K562 (cell line): ENCODE results near the gene FEM1B. TPM values are rescaled to one million over a fixed set of nuclear protein-coding genes. Genes with fewer than 3 reads are reported as not detected.

Source experiments
- ATAC-seq: fragments of 200-7000 bp; cut with Tn5 transposase; 3 replicates; pipeline ENCODE4 v1.9.1; 2020; ENCODE audit warnings: moderate library complexity
- BruUV-seq: library from RNA; stranded (reverse); fragments of 400-500 nt; replicated peaks from 2 replicates; lab custom pipeline; 2021; lab: Mats Ljungman, UMichigan
- CTCF ChIA-PET: fragments of 300-600 bp; formaldehyde crosslinking; extraction: SDS; loops from one replicate; lab custom pipeline; 2021; ENCODE audit warnings: low intra/inter-chr PET ratio; lab: Yijun Ruan, JAX
- POLR2A ChIA-PET: fragments of 300-600, 350-650 bp; sonication (Branson Sonifier 250); formaldehyde crosslinking; extraction: SDS; loops from one replicate; lab custom pipeline; 2021; ENCODE audit warnings: antibody characterized with exemption, inconsistent platforms; lab: Yijun Ruan, JAX
- DNase-seq, 4 experiments: peaks; one replicate each; pipeline versions ENCODE4 v3.0.0 to v3.0.0-alpha.2; 2011 to 2018; ENCODE audit warnings: low spot score in 3 of 4, mixed read lengths in 3 of 4; ENCODE audit errors: extremely low read depth in 1 of 4
- FAIRE-seq: peaks from 2 replicates; lab custom pipeline; 2011; peaks lifted over from hg19 to GRCh38; lab: Jason Lieb, UNC
- H2AFZ ChIP-seq: 2 replicates; pipeline ENCODE4 v1.6.0; 2011; ENCODE audit warnings: low read depth, low read length, control low read depth, inconsistent platforms
- H3K27ac ChIP-seq: fragments of 200-600 bp; 3 replicates; pipeline ENCODE4 v1.8.0; 2011; ENCODE audit warnings: low read depth, mild to moderate bottlenecking, control low read depth, inconsistent platforms, low read length, moderate library complexity, mixed read lengths; ENCODE audit errors: extremely low read depth
- H3K27me3 ChIP-seq, 2 experiments: fragments of 300-600 bp in 1 of 2; 2 replicates in 1 of 2; 3 replicates in 1 of 2; pipeline versions ENCODE4 v1.6.0 to v1.8.0; 2011; ENCODE audit warnings: inconsistent platforms in 2 of 2, low read length in 2 of 2, mild to moderate bottlenecking in 1 of 2, mixed read lengths in 1 of 2, moderate library complexity in 1 of 2; ENCODE audit not compliant: control insufficient read depth in 2 of 2, insufficient read depth in 2 of 2
- H3K36me3 ChIP-seq: fragments of 300-600 bp; 3 replicates; pipeline ENCODE4 v1.8.0; 2011; ENCODE audit warnings: mild to moderate bottlenecking, low read length, inconsistent platforms; ENCODE audit not compliant: control insufficient read depth, insufficient read depth
- H3K4me1 ChIP-seq, 2 experiments: fragments of 200-600 bp in 1 of 2; replicated peaks in 1 of 2; 2 replicates in 1 of 2; 3 replicates in 1 of 2; pipeline versions ENCODE4 v1.5.1 to v1.8.0; 2011; ENCODE audit warnings: inconsistent platforms in 2 of 2, low read length in 2 of 2, mild to moderate bottlenecking in 1 of 2, mixed read lengths in 1 of 2, moderate library complexity in 1 of 2; ENCODE audit not compliant: control insufficient read depth in 2 of 2, insufficient read depth in 2 of 2
- H3K4me2 ChIP-seq: 2 replicates; pipeline ENCODE4 v1.6.1; 2011; ENCODE audit warnings: low read length, control low read depth, inconsistent platforms, mixed read lengths; ENCODE audit not compliant: insufficient read depth
- H3K4me3 ChIP-seq: fragments of 200-600 bp; sonication (generic), shearing (Covaris generic); 2 replicates; pipeline ENCODE4 v1.5.1; 2016; ENCODE audit warnings: control low read depth, inconsistent platforms
- H3K79me2 ChIP-seq: fragments of 200-600 bp; 3 replicates; pipeline ENCODE4 v1.8.0; 2011; ENCODE audit warnings: low read length, inconsistent platforms; ENCODE audit not compliant: control insufficient read depth, insufficient read depth
- H3K9ac ChIP-seq, 2 experiments: 2 replicates each; pipeline versions ENCODE4 v1.6.0 to v1.6.1; 2011; ENCODE audit warnings: low read depth in 2 of 2, low read length in 2 of 2, control low read depth in 1 of 2, inconsistent platforms in 1 of 2, mild to moderate bottlenecking in 1 of 2, mixed read lengths in 1 of 2; ENCODE audit not compliant: insufficient read depth in 1 of 2
- H3K9me1 ChIP-seq: one replicate; pipeline ENCODE4 v1.6.0; 2011; ENCODE audit warnings: inconsistent platforms, mild to moderate bottlenecking, low read length, moderate library complexity; ENCODE audit not compliant: control insufficient read depth, insufficient read depth
- H3K9me3 ChIP-seq: replicated peaks from 2 replicates; pipeline ENCODE4 v1.5.1; 2011; ENCODE audit warnings: low read depth, low read length, inconsistent platforms; ENCODE audit not compliant: control insufficient read depth, insufficient read depth
- H4K20me1 ChIP-seq: replicated peaks from 2 replicates; pipeline ENCODE4 v1.6.1; 2011; ENCODE audit warnings: low read length, inconsistent platforms, mixed read lengths; ENCODE audit not compliant: control insufficient read depth, insufficient read depth
- DACH1 ChIP-seq: fragments of 450-650 bp; IDR thresholded peaks from 2 replicates; pipeline ENCODE4 v1.6.1; 2018; ENCODE audit not compliant: partially characterized antibody
- FOXP1 ChIP-seq: sonication (generic); formaldehyde crosslinking; IDR thresholded peaks from 2 replicates; pipeline ENCODE4 v1.8.0; 2022; ENCODE audit warnings: mild to moderate bottlenecking, missing genetic modification reagents
- KDM1A ChIP-seq, 2 experiments: fragments of 450-650 bp; IDR thresholded peaks; 2 replicates each; pipeline ENCODE4 v1.6.1; 2016; ENCODE audit warnings: mild to moderate bottlenecking in 2 of 2
- NCOA6 ChIP-seq: fragments of 450-650 bp; IDR thresholded peaks from 2 replicates; pipeline ENCODE4 v1.6.1; 2017; ENCODE audit warnings: mild to moderate bottlenecking
- SMAD1 ChIP-seq: fragments of 150-350 bp; IDR thresholded peaks from 2 replicates; pipeline ENCODE4 v1.6.1; 2014; ENCODE audit warnings: low read length, low read depth; ENCODE audit not compliant: partially characterized antibody
- SRSF1 ChIP-seq: fragments of 200-400 bp; formaldehyde crosslinking; IDR thresholded peaks from 2 replicates; pipeline ENCODE4 v1.6.1; 2017; ENCODE audit warnings: mild to moderate bottlenecking, low read depth, low read length, moderate library complexity
- STAG1 ChIP-seq: sonication (generic); formaldehyde crosslinking; IDR thresholded peaks from 2 replicates; pipeline ENCODE4 v1.5.0; 2020; ENCODE audit warnings: missing genetic modification reagents, borderline replicate concordance
- ZNF668 ChIP-seq: fragments of 250-450 bp; sonication (Bioruptor Pico); IDR thresholded peaks from 2 replicates; pipeline ENCODE4 v1.8.0; 2022; ENCODE audit warnings: mild to moderate bottlenecking, inconsistent platforms
- WGBS: fragments of 100-300 bp; shearing (Covaris generic); methylation state at CpG from one replicate; pipeline ENCODE4 v1.1.6; 2016; ENCODE audit warnings: low coverage, mixed read lengths; ENCODE audit not compliant: insufficient coverage; ENCODE audit errors: missing lambda C conversion rate; 5-methylcytosine and 5-hydroxymethylcytosine counted together
- in situ Hi-C: fragments of 300-500 bp; cut with MboI; formaldehyde crosslinking; loops from 4 replicates; pipeline ENCODE4 v1.15.0; 2018; ENCODE audit warnings: inconsistent platforms, mixed read lengths
- intact Hi-C: fragments of 100-400 bp; cut with micrococcal nuclease; formaldehyde crosslinking; loops from 2 replicates; pipeline ENCODE4 v1.14.2; 2022
- polyA plus RNA-seq, 8 experiments: library from polyadenylated mRNA; depleted of rRNA in 4 of 8; stranded (reverse) in 5 of 8; unstranded in 3 of 8; fragments of >200 nt; fragmentation: Nextera tagmentation in 2 of 8; fragmentation: Illumina TruSeq in 1 of 8; extraction: Ambion mirVana in 2 of 8; extraction: Trizol in 1 of 8; gene quantifications; 2 replicates each; pipeline versions ENCODE4 v1.2.1 to v1.2.3, GENCODE V29; 2011 to 2014; ENCODE audit warnings: inconsistent platforms in 1 of 8, missing spikeins in 1 of 8
- total RNA-seq, 7 experiments: library from RNA; depleted of rRNA in 6 of 7; stranded (reverse); fragments of >200 nt in 6 of 7; fragmentation: Illumina TruSeq in 2 of 7; extraction: Trizol in 2 of 7; gene quantifications; 2 replicates each; pipeline versions ENCODE4 v1.2.1 to v1.2.3, GENCODE V29; 2011 to 2021; ENCODE audit warnings: low replicate concordance in 1 of 7

Gene FEM1B
- total and polyA plus RNA-seq, 9 of the 15 experiments (the other 6 are each of a cell fraction or from before 2014, with no cell fraction given), result 5.9 to 61.6 (median 20.1) TPM

DNA sequence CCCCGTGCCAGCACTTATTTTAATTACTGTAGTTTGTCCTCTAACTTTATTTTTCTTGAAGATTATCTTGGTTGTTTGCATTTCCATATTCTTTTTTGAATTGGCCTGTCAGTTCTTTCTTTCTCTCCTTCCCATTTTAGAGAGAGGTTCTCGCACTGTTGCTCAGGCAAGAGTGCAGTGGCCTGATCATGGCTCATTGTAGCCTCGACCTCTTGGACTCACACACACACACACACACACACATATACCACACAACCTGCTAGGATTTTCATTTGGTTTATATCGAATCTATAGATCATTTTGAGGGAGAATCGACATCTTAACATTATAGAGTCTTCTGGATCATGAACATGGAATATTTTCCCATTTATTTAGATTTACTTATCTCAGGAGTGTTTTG lies 8.7 kb downstream of the FEM1B start:
- 90% methylated on average over 5 of the region's 5 CpGs for WGBS
- CTCF ChIA-PET, result no interaction called here
- H3K27me3 ChIP-seq, result no peaks in the 10 kb centered on the region
- intact Hi-C loops, result no loop called here
- ATAC-seq, result no peak
- H3K4me2 ChIP-seq, result no peak overlapping the region
- peaks cover 0 to 8% of the 10 kb centered on the region in 2 experiments; a peak in 3 of 5 replicates for H3K4me1 ChIP-seq
- peaks cover 3% of the 10 kb centered on the region for H3K9me1 ChIP-seq
- FAIRE-seq, result no peak
- TF ChIP-seq SMAD1, result no peak
- TF ChIP-seq ZNF668 (CRISPR knock-in tag), result no peak
- TF ChIP-seq NCOA6, result no peak
- no peak for TF ChIP-seq DACH1
- no peak for TF ChIP-seq FOXP1 (CRISPR knock-in tag)
- no peak for TF ChIP-seq SRSF1
- TF ChIP-seq KDM1A (IDR thresholded peaks at IDR 0.05), result no peak
- no peak for TF ChIP-seq STAG1 (CRISPR knock-in tag)
- TF ChIP-seq, all 486 proteins: peak for 0
- POLR2A ChIA-PET, result no interaction called here
- H3K79me2 ChIP-seq, result peaks cover 100% of the 10 kb centered on the region
- H3K27ac ChIP-seq, result no peak overlapping the region
- H2AFZ ChIP-seq, result no peak overlapping the region
- peaks cover 10% of the 10 kb centered on the region for H3K9me3 ChIP-seq
- H3K9ac ChIP-seq, result no peak overlapping the region
- H3K4me3 ChIP-seq, result no peak overlapping the region
- H3K36me3 ChIP-seq, result peaks cover 55% of the 10 kb centered on the region
- in situ Hi-C loops, result no loop called here
- H4K20me1 ChIP-seq, result peaks cover 6% of the 10 kb centered on the region; the same call in 1 of the 2 replicates
- no peak for DNase-seq
- no TSS peak for BruUV-seq
